HL-60 (cell line): ENCODE measurements around the gene TRMT44.

Experiments used
- CTCF ChIP-seq: IDR thresholded peaks from one replicate; pipeline ENCODE4 v1.5.1; 2011; ENCODE audit warnings: low read length, control low read depth, inconsistent platforms; ENCODE audit not compliant: insufficient read depth
- GABPA ChIP-seq: IDR thresholded peaks from 2 replicates; pipeline ENCODE4 v1.6.1; 2012; ENCODE audit warnings: low read depth
- REST ChIP-seq: IDR thresholded peaks from 2 replicates; pipeline ENCODE4 v1.6.1; 2012; ENCODE audit warnings: low read depth; ENCODE audit not compliant: insufficient replicate concordance

GRCh38 chr4:8473198-8473919 lies 32.8 kb downstream of the TRMT44 start:
- no peak for TF ChIP-seq CTCF
- no peak for TF ChIP-seq REST
- TF ChIP-seq GABPA = no peak
